BLaER1 (cell line): ENCODE measurements around the gene KLHL30.

Experiments used
- H3K27ac ChIP-seq: shearing (Covaris generic); formaldehyde crosslinking; 2 replicates; pipeline ENCODE4 v1.8.1; 2022
- H3K27me3 ChIP-seq: shearing (Covaris generic); formaldehyde crosslinking; 2 replicates; pipeline ENCODE4 v1.8.1; 2022
- H3K36me3 ChIP-seq: shearing (Covaris generic); formaldehyde crosslinking; 2 replicates; pipeline ENCODE4 v1.8.1; 2022
- H3K4me1 ChIP-seq: shearing (Covaris generic); formaldehyde crosslinking; 2 replicates; pipeline ENCODE4 v1.8.1; 2022
- H3K4me2 ChIP-seq: shearing (Covaris generic); formaldehyde crosslinking; 2 replicates; pipeline ENCODE4 v1.8.1; 2022
- H3K4me3 ChIP-seq: shearing (Covaris generic); formaldehyde crosslinking; 2 replicates; pipeline ENCODE4 v1.8.1; 2022
- H3K9ac ChIP-seq: shearing (Covaris generic); formaldehyde crosslinking; 2 replicates; pipeline ENCODE4 v1.8.1; 2022
- H3K9me3 ChIP-seq: shearing (Covaris generic); formaldehyde crosslinking; 2 replicates; pipeline ENCODE4 v1.8.1; 2022
- H4K20me1 ChIP-seq: shearing (Covaris generic); formaldehyde crosslinking; 2 replicates; pipeline ENCODE4 v1.8.1; 2022
- Cebpa-rat ChIP-seq: shearing (Covaris generic); IDR thresholded peaks from 2 replicates; pipeline ENCODE4 v1.8.1; 2022

KLHL30 gene

DNA sequence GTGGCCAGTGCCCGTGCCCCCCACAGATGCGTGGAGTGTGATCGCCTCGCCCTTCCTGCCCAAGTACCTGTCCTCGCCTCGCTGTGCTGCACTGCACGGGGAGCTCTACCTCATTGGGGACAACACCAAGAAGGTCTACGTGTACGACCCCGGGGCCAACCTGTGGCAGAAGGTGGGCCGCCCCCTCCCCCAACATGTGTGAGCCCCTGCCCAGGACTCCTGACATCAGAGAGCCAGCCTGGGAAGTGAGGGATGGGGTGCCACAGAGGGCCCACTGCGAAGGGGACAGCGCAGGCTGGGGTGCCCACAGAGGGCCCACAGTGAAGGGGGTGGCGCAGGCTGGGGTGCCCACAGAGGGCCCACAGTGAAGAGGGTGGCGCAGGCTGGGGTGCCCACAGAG lies 10.5 kb downstream of the KLHL30 start:
- Histone ChIP-seq H3K27me3 (no peaks in the 10 kb centered on the region), H3K4me1 (peaks cover 62% of the 10 kb centered on the region), H3K4me3 (no peak overlapping the region), H3K9me3 (no peaks in the 10 kb centered on the region; the same call in 1 of the 2 replicates), H3K4me2 (no peak overlapping the region), H3K36me3 (no peaks in the 10 kb centered on the region), H4K20me1 (no peaks in the 10 kb centered on the region), H3K27ac (no peak overlapping the region), H3K9ac (no peak overlapping the region)
- TF ChIP-seq Cebpa-rat: no peak

DNA sequence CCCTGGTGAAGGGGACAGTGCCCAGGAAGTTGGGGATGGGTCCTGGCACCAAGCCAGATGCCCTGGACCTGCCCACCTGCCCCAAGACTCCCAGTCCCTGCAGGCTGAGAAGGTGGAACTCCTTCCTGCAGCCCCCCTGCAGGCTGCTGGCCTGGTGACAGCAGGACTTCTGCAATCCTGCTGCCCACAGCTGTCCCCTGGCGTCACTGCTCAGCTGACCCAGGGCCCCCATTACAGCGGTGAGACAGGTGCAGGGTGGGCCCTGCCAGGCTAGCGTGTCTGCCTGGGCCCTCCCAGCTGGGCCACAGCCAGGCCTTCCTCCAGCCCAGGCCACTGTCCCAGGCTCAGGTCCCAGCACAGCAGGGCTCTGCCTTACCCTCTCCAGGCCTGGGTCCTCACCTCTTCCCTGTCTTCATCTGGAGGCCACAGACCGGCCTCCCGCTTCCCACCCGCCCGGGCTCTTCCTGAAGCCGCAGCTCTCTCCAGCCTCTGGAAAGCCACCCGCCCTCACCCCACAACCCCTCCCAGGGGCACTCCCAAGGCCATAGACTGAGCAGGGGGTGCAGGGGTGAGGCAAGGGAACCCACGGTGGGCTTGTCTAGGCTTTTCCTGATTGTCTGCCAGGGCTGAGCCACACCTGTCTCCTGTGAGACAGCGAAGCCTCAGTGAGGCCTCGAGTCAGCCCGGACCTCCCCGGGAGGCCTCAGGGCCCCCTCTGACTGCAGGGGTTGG lies 11.5 kb downstream of the KLHL30 start:
- peak overlapping the region; percentile 36; the same call in 1 of the 2 replicates for H3K4me2 ChIP-seq

DNA sequence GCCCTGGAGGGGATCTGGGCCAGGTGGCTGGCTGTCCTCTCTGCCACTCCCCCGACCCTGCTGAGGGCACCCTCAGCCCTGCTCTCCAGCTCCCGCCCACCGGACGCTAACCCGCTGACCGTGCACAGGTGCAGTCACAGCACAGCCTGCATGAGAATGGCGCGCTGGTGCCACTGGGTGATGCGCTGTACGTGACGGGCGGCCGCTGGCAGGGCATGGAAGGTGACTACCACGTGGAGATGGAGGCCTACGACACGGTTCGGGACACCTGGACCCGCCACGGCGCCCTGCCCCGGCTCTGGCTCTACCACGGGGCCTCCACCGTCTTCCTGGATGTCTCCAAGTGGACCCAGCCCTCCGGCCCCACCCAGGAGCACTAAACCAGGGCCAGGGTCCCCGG lies 12.2 kb downstream of the KLHL30 start:
- Histone ChIP-seq H3K27ac (no peak overlapping the region; the same call in 1 of the 2 replicates), H3K9ac (no peak overlapping the region), H3K27me3 (no peaks in the 10 kb centered on the region)

More for the DNA sequence above, 11.5 kb downstream of the KLHL30 start:
- no peak for TF ChIP-seq Cebpa-rat
- Histone ChIP-seq H3K27me3 (no peaks in the 10 kb centered on the region), H3K9me3 (no peaks in the 10 kb centered on the region; the same call in 1 of the 2 replicates), H3K27ac (no peak overlapping the region; the same call in 1 of the 2 replicates), H3K4me1 (peaks cover 54% of the 10 kb centered on the region), H3K9ac (0 out of 2 replicates have a peak overlapping the region, but pooled peaks have one; percentile 38), H3K36me3 (no peaks in the 10 kb centered on the region), H3K4me3 (no peak overlapping the region), H4K20me1 (no peaks in the 10 kb centered on the region)

GRCh38 chr2:238151205-238151604 lies 12.7 kb downstream of the KLHL30 start:
- TF ChIP-seq Cebpa-rat: no peak
- no peaks in the 10 kb centered on the region for H3K36me3 ChIP-seq
- no peaks in the 10 kb centered on the region for H3K27me3 ChIP-seq
- peak overlapping the region; percentile 36 for H3K4me2 ChIP-seq
- no peak overlapping the region for H3K27ac ChIP-seq
- no peaks in the 10 kb centered on the region for H4K20me1 ChIP-seq
- H3K9me3 ChIP-seq: no peaks in the 10 kb centered on the region; the same call in 1 of the 2 replicates
- no peak overlapping the region for H3K9ac ChIP-seq
- peaks cover 50% of the 10 kb centered on the region for H3K4me1 ChIP-seq
- H3K4me3 ChIP-seq: no peak overlapping the region

More for the DNA sequence above, 12.2 kb downstream of the KLHL30 start:
- Histone ChIP-seq H3K4me2 (peak overlapping the region; percentile 36), H3K36me3 (no peaks in the 10 kb centered on the region), H3K4me1 (peaks cover 54% of the 10 kb centered on the region), H3K9me3 (no peaks in the 10 kb centered on the region; the same call in 1 of the 2 replicates), H3K4me3 (no peak overlapping the region), H4K20me1 (no peaks in the 10 kb centered on the region)
- TF ChIP-seq Cebpa-rat: no peak

GRCh38 chr2:238151628-238152235 lies 13.3 kb downstream of the KLHL30 start:
- H3K27me3 ChIP-seq: no peaks in the 10 kb centered on the region
- TF ChIP-seq Cebpa-rat: no peak
- no peaks in the 10 kb centered on the region for H3K36me3 ChIP-seq
- no peaks in the 10 kb centered on the region; the same call in 1 of the 2 replicates for H3K9me3 ChIP-seq
- no peak overlapping the region for H3K4me3 ChIP-seq
- no peak overlapping the region for H3K9ac ChIP-seq
- no peaks in the 10 kb centered on the region for H4K20me1 ChIP-seq
- no peak overlapping the region for H3K27ac ChIP-seq
- peak overlapping the region; percentile 36 for H3K4me2 ChIP-seq
- H3K4me1 ChIP-seq: peaks cover 45% of the 10 kb centered on the region

DNA sequence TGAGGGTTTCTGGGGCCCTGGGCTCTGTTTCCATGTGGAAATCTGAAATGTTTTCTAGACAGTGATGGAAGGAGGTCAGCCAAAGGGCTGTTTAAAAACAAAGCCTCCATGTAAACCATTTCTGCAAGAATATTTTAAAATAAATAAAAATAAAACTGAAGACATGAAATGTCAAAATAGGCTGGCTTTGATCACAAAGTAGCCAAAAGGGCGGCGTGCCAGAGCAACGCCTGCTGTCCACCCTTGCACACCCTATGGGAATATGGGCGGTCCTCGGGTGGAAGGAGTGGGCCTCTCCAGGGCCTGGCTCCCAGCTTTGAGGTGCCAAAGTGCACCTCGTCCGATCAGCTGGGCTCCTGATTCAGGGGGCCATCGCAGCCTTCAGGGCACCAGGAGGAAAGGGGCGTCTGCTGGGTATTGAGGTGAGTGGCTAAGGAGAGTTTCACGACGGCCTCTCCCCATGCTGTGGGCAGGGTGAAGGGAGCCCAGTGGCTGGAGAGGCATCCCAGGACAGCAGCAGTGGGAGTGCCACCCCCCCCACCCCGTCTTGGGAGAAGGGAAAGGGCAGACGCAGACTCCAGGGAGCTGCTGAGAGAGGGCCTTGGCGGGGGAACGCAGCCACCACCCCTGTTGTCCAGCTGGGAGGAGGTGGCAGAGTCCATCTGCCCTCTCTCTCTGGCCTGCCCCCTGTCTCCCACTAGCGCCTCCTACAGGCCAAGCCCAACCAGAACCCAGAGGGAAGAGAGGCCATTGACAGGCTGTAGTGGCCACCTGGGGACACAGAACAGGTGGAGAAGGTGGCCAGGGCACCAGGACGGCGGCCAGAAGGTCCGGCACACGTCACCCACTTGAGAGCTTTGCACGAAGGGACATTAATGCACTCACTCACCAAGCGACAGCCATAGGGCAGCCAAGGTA lies 14.6 kb downstream of the KLHL30 start:
- H3K4me1 ChIP-seq: peaks cover 36% of the 10 kb centered on the region
- H3K9ac ChIP-seq: no peak overlapping the region
- no peak overlapping the region for H3K4me2 ChIP-seq
- no peaks in the 10 kb centered on the region for H4K20me1 ChIP-seq
- H3K4me3 ChIP-seq: no peak overlapping the region
- no peak overlapping the region for H3K27ac ChIP-seq
- H3K9me3 ChIP-seq: no peaks in the 10 kb centered on the region; the same call in 1 of the 2 replicates
- H3K27me3 ChIP-seq: no peaks in the 10 kb centered on the region
- TF ChIP-seq Cebpa-rat: no peak
- H3K36me3 ChIP-seq: no peaks in the 10 kb centered on the region

DNA sequence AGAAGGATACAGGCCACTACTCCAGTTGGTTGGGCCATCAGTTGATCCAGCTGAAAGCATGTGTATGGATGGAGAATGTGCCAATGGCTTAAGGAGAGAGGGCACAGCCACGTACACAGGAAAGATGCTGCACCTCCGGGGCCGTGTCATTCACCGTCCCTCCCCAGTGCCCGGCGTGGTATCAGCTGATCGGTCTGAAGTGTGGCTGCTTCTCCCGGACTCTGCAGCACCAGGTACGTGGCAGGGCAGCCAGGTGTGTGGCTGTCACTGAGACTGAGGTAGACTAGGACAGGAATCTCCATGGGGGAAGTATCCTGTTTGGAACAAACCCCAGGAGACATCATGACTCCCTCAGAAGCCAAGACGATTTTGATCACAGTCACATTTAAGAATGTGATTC lies 16.1 kb downstream of the KLHL30 start:
- Histone ChIP-seq H4K20me1 (0 out of 2 replicates have a peak, but pooled peaks cover under 1% of the 10 kb centered on the region), H3K27me3 (peaks cover 6% of the 10 kb centered on the region; the same call in 1 of the 2 replicates), H3K9ac (no peak overlapping the region), H3K4me3 (no peak overlapping the region), H3K27ac (no peak overlapping the region), H3K9me3 (no peaks in the 10 kb centered on the region; the same call in 1 of the 2 replicates), H3K4me1 (peaks cover 42% of the 10 kb centered on the region), H3K36me3 (no peaks in the 10 kb centered on the region), H3K4me2 (no peak overlapping the region)
- TF ChIP-seq Cebpa-rat: no peak

DNA sequence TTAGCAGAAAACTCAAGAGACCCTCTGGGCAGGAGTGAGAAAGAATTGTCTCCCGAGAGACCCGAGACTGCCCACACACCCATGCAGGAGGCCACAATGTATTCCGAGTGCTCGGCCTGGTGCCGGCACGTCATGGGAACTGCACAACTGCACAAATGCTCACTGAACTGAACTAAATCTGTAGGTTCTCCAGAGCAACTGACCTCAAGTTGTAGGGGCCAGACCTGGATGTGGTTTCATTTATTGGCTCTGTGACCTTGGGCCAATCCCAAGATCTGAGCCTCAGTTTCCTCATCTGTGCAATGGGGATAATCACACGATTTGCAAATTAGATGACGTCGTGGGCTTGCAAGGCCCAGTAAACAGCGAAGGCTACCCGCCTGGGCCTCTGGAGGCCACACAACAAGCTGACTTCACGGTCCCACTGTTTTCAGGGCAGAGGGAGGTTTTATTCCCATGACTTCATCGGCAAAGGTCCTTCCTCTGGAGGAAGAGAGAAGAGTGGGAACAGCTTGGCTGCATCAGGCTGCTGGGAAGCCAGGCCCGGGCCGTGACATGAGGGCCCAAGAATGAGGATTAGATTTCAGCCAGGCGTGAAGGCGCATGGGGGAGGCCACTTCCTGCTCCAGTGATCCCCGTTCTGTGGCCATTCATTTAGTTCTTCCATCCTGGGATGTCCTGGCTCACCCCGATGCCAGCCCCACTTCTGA lies 16.7 kb downstream of the KLHL30 start:
- Histone ChIP-seq H3K36me3 (no peaks in the 10 kb centered on the region), H3K4me3 (no peak overlapping the region)

More for the DNA sequence above, 16.7 kb downstream of the KLHL30 start:
- no peak for TF ChIP-seq Cebpa-rat
- H3K27me3 ChIP-seq: peaks cover 10% of the 10 kb centered on the region; the same call in 1 of the 2 replicates
- H3K4me1 ChIP-seq: peaks cover 45% of the 10 kb centered on the region
- H3K9me3 ChIP-seq: no peaks in the 10 kb centered on the region; the same call in 1 of the 2 replicates
- no peak overlapping the region for H3K27ac ChIP-seq
- peak overlapping the region; percentile 42 for H3K4me2 ChIP-seq
- no peak overlapping the region for H3K9ac ChIP-seq
- 0 out of 2 replicates have a peak, but pooled peaks cover 6% of the 10 kb centered on the region for H4K20me1 ChIP-seq
